Osteoblast (primary cell): ENCODE data around the gene ARMC7. TPM values are rescaled to one million over a fixed set of nuclear protein-coding genes. Genes with fewer than 3 reads are reported as not detected.

Source experiments
- DNase-seq: peaks from one replicate; pipeline ENCODE4 v3.0.0; 2011; ENCODE audit warnings: low spot score, mixed read lengths; ENCODE audit not compliant: insufficient read length; ENCODE audit errors: missing footprints
- H2AFZ ChIP-seq: 2 replicates; pipeline ENCODE4 v1.6.0; 2011; ENCODE audit warnings: mild to moderate bottlenecking, low read length
- H3K27ac ChIP-seq: 2 replicates; pipeline ENCODE4 v1.5.1; 2011; ENCODE audit warnings: mild to moderate bottlenecking, low read depth, low read length, moderate library complexity
- H3K27me3 ChIP-seq: 2 replicates; pipeline ENCODE4 v1.6.0; 2012; ENCODE audit warnings: mild to moderate bottlenecking, control low read depth, inconsistent platforms, low read length, moderate library complexity; ENCODE audit not compliant: insufficient read depth
- H3K36me3 ChIP-seq: 2 replicates; pipeline ENCODE4 v1.5.1; 2011; ENCODE audit warnings: mild to moderate bottlenecking, low read length, control low read depth, moderate library complexity; ENCODE audit not compliant: insufficient read depth
- H3K4me1 ChIP-seq: 2 replicates; pipeline ENCODE4 v1.5.1; 2011; ENCODE audit warnings: mild to moderate bottlenecking, low read length, control low read depth, moderate library complexity; ENCODE audit not compliant: insufficient read depth
- H3K4me2 ChIP-seq: 2 replicates; pipeline ENCODE4 v1.6.0; 2011; ENCODE audit warnings: mild to moderate bottlenecking, low read length; ENCODE audit not compliant: insufficient read depth
- H3K4me3 ChIP-seq: fragments of 200-600 bp; sonication (generic); 3 replicates; pipeline ENCODE4 v1.5.1; 2012; ENCODE audit warnings: mild to moderate bottlenecking, low read length, inconsistent platforms; ENCODE audit not compliant: insufficient read depth
- H3K79me2 ChIP-seq: 2 replicates; pipeline ENCODE4 v1.6.0; 2012; ENCODE audit warnings: mild to moderate bottlenecking, low read length, control low read depth, inconsistent platforms; ENCODE audit not compliant: insufficient read depth
- H3K9me3 ChIP-seq: 2 replicates; pipeline ENCODE4 v1.5.1; 2011; ENCODE audit warnings: low read depth, low read length, control low read depth
- H4K20me1 ChIP-seq: 2 replicates; pipeline ENCODE4 v1.6.0; 2012; ENCODE audit warnings: mild to moderate bottlenecking, low read length, control low read depth; ENCODE audit not compliant: insufficient read depth
- CTCF ChIP-seq: IDR thresholded peaks from 2 replicates; pipeline ENCODE4 v1.5.1; 2011; ENCODE audit warnings: mild to moderate bottlenecking, low read depth, low read length, moderate library complexity; ENCODE audit errors: extremely low read depth
- total RNA-seq: library from RNA; depleted of rRNA; stranded (reverse); fragments of >200 nt; gene quantifications from 2 replicates; pipeline ENCODE4 v1.2.3, GENCODE V29; 2012

Gene ARMC7
- total RNA-seq, 1 donor = 3.3 TPM

- no peaks in the 10 kb centered on the region for H3K36me3 ChIP-seq
- H3K4me1 ChIP-seq = peaks cover 27% of the 10 kb centered on the region
- DNase-seq = no peak
- no peak for TF ChIP-seq CTCF
- no peak overlapping the region for H3K4me2 ChIP-seq
- no peak overlapping the region for H3K4me3 ChIP-seq
- H4K20me1 ChIP-seq = peaks cover 13% of the 10 kb centered on the region
- no peak overlapping the region for H2AFZ ChIP-seq
- peaks cover 29% of the 10 kb centered on the region for H3K79me2 ChIP-seq
- H3K27me3 ChIP-seq = no peaks in the 10 kb centered on the region
- H3K27ac ChIP-seq = no peak overlapping the region
- H3K9me3 ChIP-seq = no peaks in the 10 kb centered on the region
Measured at GRCh38 chr17:75091855-75092327, 17.9 kb upstream of the ARMC7 start.

GRCh38 chr17:75093548-75094158 lies 16.1 kb upstream of the ARMC7 start:
- Histone ChIP-seq H3K4me3 (no peak overlapping the region), H3K4me1 (peaks cover 17% of the 10 kb centered on the region), H3K27me3 (no peaks in the 10 kb centered on the region), H3K4me2 (no peak overlapping the region), H3K79me2 (peaks cover 29% of the 10 kb centered on the region), H4K20me1 (peaks cover 13% of the 10 kb centered on the region), H2AFZ (no peak overlapping the region), H3K27ac (no peak overlapping the region), H3K9me3 (no peaks in the 10 kb centered on the region), H3K36me3 (peaks cover 10% of the 10 kb centered on the region)
- TF ChIP-seq CTCF = no peak
- peak; percentile 51 for DNase-seq

- TF ChIP-seq CTCF = no peak
- peaks cover 25% of the 10 kb centered on the region for H3K79me2 ChIP-seq
- peaks cover 12% of the 10 kb centered on the region for H3K36me3 ChIP-seq
- H3K9me3 ChIP-seq = no peaks in the 10 kb centered on the region
- H4K20me1 ChIP-seq = peaks cover 13% of the 10 kb centered on the region
- DNase-seq = peak; percentile 49
- H2AFZ ChIP-seq = no peak overlapping the region
- H3K4me1 ChIP-seq = peaks cover 10% of the 10 kb centered on the region
- no peak overlapping the region for H3K4me3 ChIP-seq
- H3K4me2 ChIP-seq = no peak overlapping the region
- H3K27me3 ChIP-seq = no peaks in the 10 kb centered on the region
- no peak overlapping the region for H3K27ac ChIP-seq
Measured at GRCh38 chr17:75094871-75095399, 14.8 kb upstream of the ARMC7 start.

- peaks cover 20% of the 10 kb centered on the region for H3K79me2 ChIP-seq
- H3K27ac ChIP-seq = no peak overlapping the region
- peaks cover 7% of the 10 kb centered on the region for H3K4me1 ChIP-seq
- peak overlapping the region; percentile 25 for H3K4me3 ChIP-seq
- peaks cover 10% of the 10 kb centered on the region for H4K20me1 ChIP-seq
- no peak overlapping the region for H2AFZ ChIP-seq
- TF ChIP-seq CTCF = no peak
- DNase-seq = peak; percentile 96
- H3K27me3 ChIP-seq = no peaks in the 10 kb centered on the region
- H3K36me3 ChIP-seq = peaks cover 20% of the 10 kb centered on the region
- H3K4me2 ChIP-seq = no peak overlapping the region
- H3K9me3 ChIP-seq = no peaks in the 10 kb centered on the region
Measured at GRCh38 chr17:75096082-75096625, 13.6 kb upstream of the ARMC7 start.
